Stomach smooth muscle (tissue), 2 donors: ENCODE results near the gene DOCK3.
"Not testable (repeated sequence)": the region's sequence is repeated elsewhere in the genome, so short reads cannot be mapped to it uniquely, and the experiment has no call there.

Experiments
- H3K27ac ChIP-seq: one replicate; pipeline ENCODE4 v1.7.0; 2013; ENCODE audit warnings: mild to moderate bottlenecking, low read length, inconsistent platforms
- H3K27me3 ChIP-seq, 2 donors: one replicate each; pipeline ENCODE4 v1.7.0; 2013; ENCODE audit warnings: low read length in 2 of 2; ENCODE audit not compliant: insufficient read depth in 2 of 2, control insufficient read depth in 1 of 2
- H3K36me3 ChIP-seq, 2 donors: one replicate each; pipeline ENCODE4 v1.7.0; 2013; ENCODE audit warnings: low read length in 2 of 2; ENCODE audit not compliant: control insufficient read depth in 2 of 2, insufficient read depth in 2 of 2
- H3K4me1 ChIP-seq: one replicate; pipeline ENCODE4 v1.7.0; 2013; ENCODE audit warnings: low read length; ENCODE audit not compliant: control insufficient read depth, insufficient read depth
- H3K4me3 ChIP-seq, 2 donors: one replicate each; pipeline ENCODE4 v1.7.0; 2013; ENCODE audit warnings: low read length in 2 of 2
- H3K9ac ChIP-seq, 2 donors: one replicate each; pipeline ENCODE4 v1.7.0; 2013; ENCODE audit warnings: low read length in 2 of 2, mild to moderate bottlenecking in 1 of 2
- H3K9me3 ChIP-seq, 2 donors: one replicate each; pipeline ENCODE4 v1.7.0; 2013; ENCODE audit warnings: low read length in 2 of 2; ENCODE audit not compliant: control insufficient read depth in 2 of 2
- donor health status: healthy.
- donor health status: Pancreatic carcinoma.

The DOCK3 gene

DNA sequence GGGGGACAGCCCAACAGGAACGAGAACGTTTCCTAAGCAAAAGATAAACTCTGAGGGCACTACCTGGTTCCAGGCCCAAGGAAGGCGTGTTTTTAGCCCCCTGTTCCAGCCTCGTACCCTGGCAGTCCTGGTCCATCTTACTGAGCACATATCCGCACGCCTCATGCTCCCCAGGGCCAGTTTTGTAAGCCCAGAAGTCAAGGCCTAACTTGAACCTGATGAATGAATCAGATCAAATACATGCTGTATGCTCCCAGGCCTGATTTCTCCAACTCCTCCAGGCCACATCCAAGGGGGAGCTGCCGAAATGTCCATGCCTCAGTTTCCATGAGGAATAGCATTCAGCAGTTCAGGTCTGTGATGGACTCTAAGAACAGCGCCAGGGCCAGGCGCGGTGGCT is 14.3 kb upstream of the DOCK3 start:
- Histone ChIP-seq H3K36me3 (no peaks in the 10 kb centered on the region), H3K27me3 (no peaks in the 10 kb centered on the region), H3K9ac (no peak overlapping the region), H3K4me3 (no peak overlapping the region), H3K9me3 (no peaks in the 10 kb centered on the region), H3K27ac (no peak overlapping the region), H3K4me1 (no peaks in the 10 kb centered on the region)

DNA sequence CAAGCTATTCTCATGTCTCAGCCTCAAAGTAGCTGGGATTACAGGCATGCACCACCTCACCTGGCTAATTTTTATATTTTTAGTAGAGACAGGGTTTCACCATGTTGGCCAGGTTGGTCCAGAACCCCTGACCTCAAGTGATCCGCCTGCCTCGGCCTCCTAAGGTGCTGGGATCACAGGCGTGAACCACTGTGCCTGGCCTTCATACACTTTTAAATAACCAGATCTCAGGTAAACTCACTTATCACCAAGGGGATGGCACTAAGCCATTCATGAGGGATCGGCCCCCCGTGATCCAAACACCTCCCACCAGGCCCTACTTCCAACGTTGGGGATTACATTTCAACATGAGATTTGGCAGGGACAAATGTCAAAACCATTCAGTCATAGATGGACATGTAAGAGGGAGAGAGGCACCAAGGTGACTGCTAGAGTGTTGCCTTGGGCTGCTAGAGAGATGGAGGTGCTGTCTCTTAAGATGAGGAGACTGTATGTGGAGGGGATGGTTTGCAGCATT is 13.3 kb upstream of the DOCK3 start:
- H3K4me1 ChIP-seq, result no peaks in the 10 kb centered on the region
- no peak overlapping the region for H3K9ac ChIP-seq
- no peak overlapping the region for H3K4me3 ChIP-seq
- no peaks in the 10 kb centered on the region for H3K9me3 ChIP-seq
- H3K27me3 ChIP-seq, result no peaks in the 10 kb centered on the region
- no peaks in the 10 kb centered on the region for H3K36me3 ChIP-seq
- H3K27ac ChIP-seq, result no peak overlapping the region

DNA sequence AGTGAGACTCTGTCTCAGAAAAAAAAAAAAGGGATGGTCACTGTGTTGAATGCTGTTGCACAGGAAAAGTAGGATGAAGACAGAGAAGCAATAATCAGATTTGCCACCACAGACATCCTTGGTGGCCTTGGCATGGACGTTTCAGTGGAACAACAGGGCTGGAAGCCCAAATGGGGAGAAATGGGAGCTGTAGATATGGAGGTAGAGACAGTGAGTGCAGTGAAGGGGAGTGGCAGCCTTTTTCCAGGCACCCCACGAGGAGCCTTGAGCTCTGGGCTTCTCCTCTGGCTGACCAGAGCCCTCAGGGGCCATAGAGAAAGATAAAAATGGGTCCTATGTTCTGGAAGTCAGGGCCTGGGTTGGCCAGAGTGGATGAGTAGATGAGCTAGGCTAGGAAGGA is 12.3 kb upstream of the DOCK3 start:
- H3K4me3 ChIP-seq, result no peak overlapping the region
- no peaks in the 10 kb centered on the region for H3K36me3 ChIP-seq
- no peaks in the 10 kb centered on the region for H3K9me3 ChIP-seq
- H3K9ac ChIP-seq, result no peak overlapping the region
- no peak overlapping the region for H3K27ac ChIP-seq
- no peaks in the 10 kb centered on the region for H3K27me3 ChIP-seq
- no peaks in the 10 kb centered on the region for H3K4me1 ChIP-seq

DNA sequence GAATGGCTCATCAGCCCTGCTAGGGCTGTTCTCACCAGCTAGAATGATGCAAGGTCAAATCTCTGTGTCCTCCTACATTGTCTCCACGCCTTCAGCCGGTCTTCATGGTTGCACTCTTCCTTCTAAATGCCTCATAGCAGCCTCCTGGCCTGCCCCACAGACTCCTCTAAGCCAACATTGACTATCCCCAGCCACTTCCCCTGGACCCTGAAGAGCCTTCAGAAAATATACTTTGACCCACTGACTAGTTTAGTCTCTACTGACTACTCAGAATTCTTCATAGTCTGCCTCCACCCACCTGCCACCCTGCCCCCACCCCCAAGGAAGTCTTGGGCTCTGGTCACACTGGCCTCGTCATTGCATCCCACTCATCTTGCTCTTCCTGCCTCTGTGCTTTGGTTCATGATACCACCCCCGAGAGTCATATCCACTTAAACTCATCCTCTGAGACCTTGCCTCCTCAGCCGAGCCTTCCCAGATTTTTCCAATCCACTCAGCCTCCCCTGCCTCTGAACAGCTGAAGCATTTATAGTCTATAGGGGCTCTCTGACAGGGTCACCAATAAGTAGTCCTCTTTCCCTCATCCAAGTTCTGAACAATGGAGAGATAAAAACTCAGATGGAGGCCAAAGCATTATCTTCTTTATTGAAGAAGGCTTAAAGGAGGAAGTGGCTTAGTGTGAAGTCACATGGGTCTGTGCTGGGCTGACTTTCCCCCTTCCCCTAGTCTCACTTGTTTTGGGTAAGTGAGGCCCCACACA is 9.5 kb upstream of the DOCK3 start:
- no peak overlapping the region for H3K27ac ChIP-seq
- H3K27me3 ChIP-seq, result no peaks in the 10 kb centered on the region
- no peaks in the 10 kb centered on the region for H3K36me3 ChIP-seq
- no peaks in the 10 kb centered on the region for H3K9me3 ChIP-seq
- H3K4me3 ChIP-seq, result no peak overlapping the region
- H3K4me1 ChIP-seq, result no peaks in the 10 kb centered on the region
- no peak overlapping the region for H3K9ac ChIP-seq

DNA sequence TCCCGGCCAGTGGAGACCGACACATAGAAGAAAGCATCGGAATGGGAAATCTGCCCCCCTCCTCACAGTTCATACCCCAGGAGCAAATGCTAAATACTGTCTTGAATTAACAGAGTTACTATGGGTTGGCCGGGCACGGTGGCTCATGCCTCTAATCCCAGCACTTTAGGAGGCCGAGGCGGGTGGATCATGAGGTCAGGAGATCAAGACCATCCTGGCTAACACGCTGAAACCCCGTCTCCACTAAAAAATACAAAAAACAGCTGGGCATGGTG is 8.9 kb upstream of the DOCK3 start:
- not testable (repeated sequence) for H3K27me3 ChIP-seq, H3K27ac ChIP-seq, H3K4me1 ChIP-seq, H3K9me3 ChIP-seq, H3K4me3 ChIP-seq, H3K36me3 ChIP-seq, H3K9ac ChIP-seq

DNA sequence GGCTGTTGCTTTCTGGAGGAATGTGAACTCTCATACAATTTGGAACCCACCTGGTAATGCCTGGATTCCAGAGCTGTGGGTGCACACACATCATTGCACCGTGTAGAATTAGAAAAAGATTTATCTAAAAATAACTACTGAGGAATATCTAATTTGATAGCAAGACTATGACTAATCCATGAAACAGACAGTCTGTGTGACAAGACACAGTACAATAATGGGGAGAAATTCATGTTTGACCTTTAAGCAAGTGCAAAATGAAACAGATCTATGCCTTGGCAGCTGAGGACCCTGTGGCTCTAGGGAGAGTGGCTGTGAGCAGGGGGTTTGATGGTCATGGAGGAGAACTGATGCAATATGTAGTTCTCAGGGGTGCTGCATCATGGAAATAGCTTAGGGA is 7.9 kb upstream of the DOCK3 start:
- H3K9ac ChIP-seq, result no peak overlapping the region
- H3K27ac ChIP-seq, result no peak overlapping the region
- H3K4me1 ChIP-seq, result no peaks in the 10 kb centered on the region

DNA sequence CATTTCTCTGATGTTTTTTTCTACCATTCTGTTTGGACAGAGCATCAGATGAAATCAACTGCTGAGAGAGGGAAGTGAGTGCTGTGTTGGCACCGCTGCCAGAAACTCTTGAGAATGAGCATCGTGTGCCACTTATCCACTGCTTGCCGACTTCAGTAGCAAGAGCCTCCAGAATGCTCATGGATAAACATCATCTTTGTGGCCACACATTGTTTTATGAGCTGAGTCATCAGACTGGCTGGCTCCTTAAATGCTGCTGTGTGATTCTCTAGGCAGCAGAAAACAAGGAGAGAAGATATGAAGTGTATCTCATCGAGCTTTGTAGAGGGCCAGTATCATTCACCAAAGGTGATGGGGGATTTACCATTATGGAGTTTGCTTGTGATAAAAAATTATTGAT is 3.4 kb upstream of the DOCK3 start:
- no peak overlapping the region for H3K27ac ChIP-seq
- peaks cover 6% of the 10 kb centered on the region for H3K4me1 ChIP-seq
- no peak overlapping the region for H3K4me3 ChIP-seq
- H3K9me3 ChIP-seq, result no peaks in the 10 kb centered on the region
- H3K36me3 ChIP-seq, result no peaks in the 10 kb centered on the region
- no peaks in the 10 kb centered on the region for H3K27me3 ChIP-seq
- H3K9ac ChIP-seq, result no peak overlapping the region

More for the DNA sequence above, 7.9 kb upstream of the DOCK3 start:
- Histone ChIP-seq H3K36me3 (no peaks in the 10 kb centered on the region), H3K27me3 (no peaks in the 10 kb centered on the region), H3K9me3 (no peaks in the 10 kb centered on the region), H3K4me3 (no peak overlapping the region)

DNA sequence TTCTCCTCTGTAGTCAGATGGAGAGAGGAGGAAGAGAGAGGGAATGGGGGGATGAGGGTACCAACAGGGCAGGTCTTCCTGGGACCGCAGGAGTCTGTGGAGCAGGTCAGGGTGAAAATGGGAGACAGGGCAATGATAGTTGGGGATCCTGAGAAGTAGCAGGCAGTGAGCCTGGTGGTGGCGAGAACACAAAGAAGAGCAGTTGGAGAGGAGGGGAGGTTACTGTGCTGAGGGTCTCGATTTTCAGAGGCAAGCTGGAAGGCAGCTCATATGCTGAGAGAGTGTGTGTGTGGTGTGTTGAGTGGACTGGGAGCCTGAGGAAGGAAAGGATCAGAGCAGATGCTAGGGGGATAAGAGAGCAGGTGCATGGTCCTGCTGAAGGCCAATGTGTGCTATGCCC is 2.1 kb upstream of the DOCK3 start:
- Histone ChIP-seq H3K4me1 (peaks cover 6% of the 10 kb centered on the region), H3K36me3 (no peaks in the 10 kb centered on the region), H3K4me3 (no peak overlapping the region), H3K27me3 (no peaks in the 10 kb centered on the region), H3K9me3 (no peaks in the 10 kb centered on the region), H3K27ac (no peak overlapping the region), H3K9ac (no peak overlapping the region)

DNA sequence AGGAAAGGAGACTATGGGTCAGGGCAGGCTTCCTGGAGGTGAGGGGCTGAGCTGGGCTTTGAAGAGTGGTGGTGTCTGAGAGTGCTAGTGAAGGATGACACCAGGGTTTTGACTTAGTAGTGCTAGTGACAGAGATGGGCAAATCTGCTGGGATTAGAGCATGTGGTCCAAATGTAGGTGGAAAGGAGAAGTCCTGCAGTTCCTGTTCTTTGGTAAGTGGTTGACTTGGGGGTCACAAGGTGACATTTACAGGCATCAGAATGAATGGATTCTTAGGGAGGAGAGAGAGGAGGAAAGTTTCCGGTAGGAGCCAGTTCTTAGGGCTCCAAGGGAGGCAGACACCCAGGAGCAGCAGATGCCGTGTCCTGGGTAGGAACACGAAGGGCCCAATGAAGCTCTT is 796 bp upstream of the DOCK3 start:
- Histone ChIP-seq H3K4me3 (no peak overlapping the region), H3K27ac (no peak overlapping the region), H3K9ac (no peak overlapping the region), H3K9me3 (no peaks in the 10 kb centered on the region), H3K27me3 (peaks cover 0 to 4% of the 10 kb centered on the region in 2 donors), H3K4me1 (peaks cover 6% of the 10 kb centered on the region), H3K36me3 (no peaks in the 10 kb centered on the region)

DNA sequence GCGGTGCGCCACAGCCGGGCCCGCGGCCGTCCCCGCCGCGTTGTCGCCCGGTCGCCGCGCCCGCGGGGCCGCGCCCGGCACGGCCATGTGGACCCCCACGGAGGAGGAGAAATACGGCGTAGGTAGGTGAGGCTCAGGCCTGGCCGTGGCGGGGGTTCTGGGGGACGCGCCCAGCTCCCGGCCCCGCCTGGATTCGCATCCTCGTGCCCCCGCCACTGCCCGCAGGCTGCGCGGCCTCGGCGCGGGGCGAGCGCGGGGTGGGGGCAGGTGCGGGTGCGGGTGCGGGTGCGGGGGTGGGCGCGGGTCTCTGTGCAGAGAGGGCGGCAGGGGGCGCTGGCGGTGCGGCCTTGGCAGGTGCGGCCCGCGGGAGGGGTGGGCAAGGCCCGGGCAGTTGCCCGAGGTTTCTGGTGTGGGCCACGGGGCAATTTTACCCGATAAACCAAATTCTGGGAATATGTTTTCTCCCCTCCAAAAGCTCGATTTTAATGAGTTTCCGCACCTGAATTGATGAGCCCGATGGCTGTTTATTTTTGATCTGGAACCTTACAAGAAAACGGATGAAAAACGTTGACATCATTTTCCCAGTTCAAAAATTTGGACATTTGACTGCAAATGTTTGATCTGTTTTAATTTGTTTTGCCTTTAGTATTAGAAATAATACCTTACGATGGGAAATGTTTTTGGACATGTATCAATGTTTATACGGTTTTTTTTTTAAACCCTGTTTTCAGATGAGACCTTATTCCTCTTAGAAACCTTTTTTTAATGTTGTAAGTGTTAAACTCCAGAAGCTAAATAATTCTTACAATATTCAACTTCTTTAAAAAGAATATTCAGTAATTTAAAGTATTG is 678 bp downstream of the DOCK3 start:
- Histone ChIP-seq H3K27ac (no peak overlapping the region), H3K9me3 (no peaks in the 10 kb centered on the region), H3K4me1 (peaks cover 6% of the 10 kb centered on the region), H3K4me3 (peak overlapping the region in 1 of 2 donors; percentile 71), H3K9ac (peak overlapping the region in 1 of 2 donors; percentile 53), H3K27me3 (peaks cover 0 to 4% of the 10 kb centered on the region in 2 donors), H3K36me3 (no peaks in the 10 kb centered on the region)
